CD14-positive monocyte (primary cell): ENCODE results near the gene DNAI1. TPM values are rescaled to one million over a fixed set of nuclear protein-coding genes. Genes with fewer than 3 reads are reported as not detected.
"Not testable (repeated sequence)": the region's sequence is repeated elsewhere in the genome, so short reads cannot be mapped to it uniquely, and the experiment has no call there.

Experiments
- DNase-seq, 3 donors: peaks; one replicate each; pipeline ENCODE4 v3.0.0-alpha.2; 2011 to 2022
- H2AFZ ChIP-seq: 2 replicates; pipeline ENCODE4 v1.6.0; 2012; ENCODE audit warnings: mild to moderate bottlenecking, low read depth, low read length, inconsistent platforms; ENCODE audit not compliant: insufficient read depth, poor library complexity, severe bottlenecking
- H3K27ac ChIP-seq, 2 donors: 1 replicate in 1 of 2; 2 replicates in 1 of 2; pipeline ENCODE4 v1.5.1; 2012 to 2013; ENCODE audit warnings: low read length in 2 of 2, control low read depth in 1 of 2, inconsistent platforms in 1 of 2, low read depth in 1 of 2, mild to moderate bottlenecking in 1 of 2
- H3K27me3 ChIP-seq, 2 donors: one replicate each; pipeline versions ENCODE4 v1.6.0 to v1.6.1; 2011 to 2013; ENCODE audit warnings: low read length in 2 of 2; ENCODE audit not compliant: control insufficient read depth in 2 of 2, insufficient read depth in 2 of 2
- H3K36me3 ChIP-seq, 2 donors: replicated peaks in 1 of 2; 1 replicate in 1 of 2; 2 replicates in 1 of 2; pipeline versions ENCODE4 v1.5.1 to v1.6.1; 2012 to 2013; ENCODE audit warnings: low read length in 2 of 2, control low read depth in 1 of 2, inconsistent platforms in 1 of 2, mild to moderate bottlenecking in 1 of 2; ENCODE audit not compliant: insufficient read depth in 2 of 2, control insufficient read depth in 1 of 2
- H3K4me1 ChIP-seq, 2 donors: 1 replicate in 1 of 2; 2 replicates in 1 of 2; pipeline versions ENCODE4 v1.5.1 to v1.6.1; 2012 to 2013; ENCODE audit warnings: low read length in 2 of 2, control low read depth in 1 of 2, inconsistent platforms in 1 of 2, mild to moderate bottlenecking in 1 of 2, moderate library complexity in 1 of 2; ENCODE audit not compliant: insufficient read depth in 2 of 2, control insufficient read depth in 1 of 2
- H3K4me2 ChIP-seq: replicated peaks from 2 replicates; pipeline ENCODE3; 2012; ENCODE audit warnings: low read length, moderate library complexity, mild to moderate bottlenecking; ENCODE audit not compliant: poor library complexity, severe bottlenecking; ENCODE audit errors: extremely low read depth
- H3K4me3 ChIP-seq, 3 experiments: fragments of 200-600 bp in 1 of 3; sonication (generic) in 1 of 3; replicated peaks in 1 of 3; 1 replicate in 2 of 3; 2 replicates in 1 of 3; pipeline ENCODE4 v1.5.1; 2011 to 2013; ENCODE audit warnings: low read length in 3 of 3, mild to moderate bottlenecking in 3 of 3, control low read depth in 2 of 3, low read depth in 2 of 3, inconsistent platforms in 1 of 3, moderate library complexity in 1 of 3
- H3K79me2 ChIP-seq: 2 replicates; pipeline ENCODE4 v1.6.0; 2012; ENCODE audit warnings: mild to moderate bottlenecking, control low read depth, inconsistent platforms, low read length, moderate library complexity; ENCODE audit not compliant: insufficient read depth
- H3K9ac ChIP-seq: 2 replicates; pipeline ENCODE4 v1.6.0; 2017; ENCODE audit warnings: low read length, mild to moderate bottlenecking; ENCODE audit not compliant: insufficient read depth, poor library complexity, severe bottlenecking
- H3K9me3 ChIP-seq, 2 donors: replicated peaks in 1 of 2; 1 replicate in 1 of 2; 2 replicates in 1 of 2; pipeline versions ENCODE4 v1.5.1 to v1.6.1; 2012 to 2013; ENCODE audit warnings: low read length in 2 of 2, control low read depth in 1 of 2; ENCODE audit not compliant: control insufficient read depth in 1 of 2, insufficient read depth in 1 of 2
- H4K20me1 ChIP-seq: 2 replicates; pipeline ENCODE4 v1.6.0; 2012; ENCODE audit warnings: mild to moderate bottlenecking, low read length, control low read depth, moderate library complexity; ENCODE audit not compliant: insufficient read depth
- H3K27ac Mint-ChIP-seq, 7 donors: one replicate each; pipeline ENCODE4 v1.8.0; 2020; ENCODE audit warnings: mild to moderate bottlenecking in 7 of 7, mixed read lengths in 7 of 7, moderate library complexity in 6 of 7, inconsistent platforms in 2 of 7
- H3K27me3 Mint-ChIP-seq, 3 donors: one replicate each; pipeline ENCODE4 v1.8.0; 2021 to 2022; ENCODE audit warnings: low read depth in 3 of 3, mild to moderate bottlenecking in 3 of 3, mixed read lengths in 3 of 3, moderate library complexity in 3 of 3, inconsistent platforms in 1 of 3
- H3K36me3 Mint-ChIP-seq, 2 donors: one replicate each; pipeline ENCODE4 v1.8.0; 2020; ENCODE audit warnings: mixed read lengths in 2 of 2, inconsistent platforms in 1 of 2, mild to moderate bottlenecking in 1 of 2
- H3K4me1 Mint-ChIP-seq: one replicate; pipeline ENCODE4 v1.8.0; 2020; ENCODE audit warnings: mild to moderate bottlenecking, mixed read lengths
- H3K4me3 Mint-ChIP-seq, 2 donors: one replicate each; pipeline ENCODE4 v1.8.0; 2020; ENCODE audit warnings: mild to moderate bottlenecking in 2 of 2, mixed read lengths in 2 of 2, moderate library complexity in 1 of 2
- H3K9me3 Mint-ChIP-seq, 7 donors: one replicate each; pipeline ENCODE4 v1.8.0; 2020 to 2022; ENCODE audit warnings: mixed read lengths in 7 of 7, mild to moderate bottlenecking in 6 of 7, moderate library complexity in 6 of 7, inconsistent platforms in 2 of 7
- CTCF ChIP-seq: fragments of 200-600 bp; IDR thresholded peaks from one replicate; pipeline ENCODE4 v1.8.0; 2022; ENCODE audit warnings: antibody characterized with exemption, mild to moderate bottlenecking
- WGBS: methylation state at CpG from one replicate; pipeline ENCODE4 v1.1.5; 2013; ENCODE audit warnings: missing lambda C conversion rate; ENCODE audit not compliant: insufficient coverage; 5-methylcytosine and 5-hydroxymethylcytosine counted together
- intact Hi-C, 2 donors: fragments of 100-400 bp; cut with micrococcal nuclease; formaldehyde crosslinking; loops; one replicate each; pipeline versions ENCODE4 v1.15.0 to v1.15.1; 2023
- polyA plus RNA-seq, 3 donors: library from polyadenylated mRNA; depleted of rRNA in 1 of 3; unstranded in 2 of 3; stranded (reverse) in 1 of 3; fragments of 300-500 nt in 2 of 3; fragments of >200 nt in 1 of 3; fragmentation: Illumina TruSeq in 2 of 3; gene quantifications; 1 replicate in 2 of 3; 2 replicates in 1 of 3; pipeline ENCODE4 v1.2.3, GENCODE V29; 2012 to 2021

Gene DNAI1
- polyA plus RNA-seq, 3 donors: not detected

- H3K27me3 Mint-ChIP-seq: peaks cover 30 to 53% (median 31%) of the 10 kb centered on the region in 3 donors
Measured at GRCh38 chr9:34526026-34526425, 67.4 kb downstream of the DNAI1 start.

GRCh38 chr9:34532041-34532440, 73.4 kb downstream of the DNAI1 start:
- H3K79me2 ChIP-seq, H3K9ac ChIP-seq, H3K36me3 Mint-ChIP-seq, H3K4me1 Mint-ChIP-seq, H3K27me3 ChIP-seq, H4K20me1 ChIP-seq, H3K27ac Mint-ChIP-seq, H3K27ac ChIP-seq, intact Hi-C loops, H3K36me3 ChIP-seq, H3K4me3 ChIP-seq, H3K4me3 Mint-ChIP-seq, H3K4me2 ChIP-seq, H2AFZ ChIP-seq, DNase-seq, H3K4me1 ChIP-seq, H3K9me3 ChIP-seq, H3K9me3 Mint-ChIP-seq: not testable (repeated sequence)
- WGBS: 100% methylated on average over 3 of the region's 8 CpGs
- peaks cover 14 to 32% (median 15%) of the 10 kb centered on the region in 3 donors for H3K27me3 Mint-ChIP-seq

More at GRCh38 chr9:34526026-34526425, 67.4 kb downstream of the DNAI1 start:
- no peak overlapping the region for H3K27ac Mint-ChIP-seq
- Histone ChIP-seq H3K36me3 (no peaks in the 10 kb centered on the region), H3K4me3 (no peak overlapping the region), H2AFZ (no peak overlapping the region), H3K4me2 (no peak overlapping the region), H4K20me1 (no peaks in the 10 kb centered on the region), H3K9me3 (no peaks in the 10 kb centered on the region), H3K27me3 (peaks cover 5 to 34% of the 10 kb centered on the region in 2 donors), H3K27ac (no peak overlapping the region), H3K79me2 (no peaks in the 10 kb centered on the region), H3K9ac (no peak overlapping the region), H3K4me1 (peaks cover 11 to 15% of the 10 kb centered on the region in 2 donors)
- H3K4me1 Mint-ChIP-seq: peaks cover 7% of the 10 kb centered on the region
- intact Hi-C loops: no loop called here
- no peak for DNase-seq
- TF ChIP-seq CTCF: no peak
- WGBS: 83% methylated on average over 1 of the region's 2 CpGs
- H3K36me3 Mint-ChIP-seq: peaks cover 0 to 2% of the 10 kb centered on the region in 2 donors
- peaks cover 0 to 2% (median 0%) of the 10 kb centered on the region in 7 donors for H3K9me3 Mint-ChIP-seq
- no peak overlapping the region for H3K4me3 Mint-ChIP-seq
